K562 (cell line): ENCODE results near the gene SF3B1. TPM values are rescaled to one million over a fixed set of nuclear protein-coding genes. Genes with fewer than 3 reads are reported as not detected.

Experiments
- BRD4 ChIP-seq: fragments of 200-600 bp; sonication (generic); IDR thresholded peaks from 2 replicates; pipeline ENCODE4 v1.6.1; 2017; ENCODE audit warnings: inconsistent platforms
- GTF2F1 ChIP-seq: IDR thresholded peaks from 2 replicates; pipeline ENCODE4 v1.6.1; 2011; ENCODE audit warnings: low read depth, low read length, improper control_type of control experiment
- HOMEZ ChIP-seq: fragments of 250-450 bp; sonication (Bioruptor Pico); IDR thresholded peaks from 2 replicates; pipeline ENCODE4 v1.4.0; 2020; ENCODE audit warnings: mild to moderate bottlenecking, moderate library complexity
- MCM2 ChIP-seq: fragments of 450-650 bp; IDR thresholded peaks from 2 replicates; pipeline ENCODE4 v1.6.1; 2017; ENCODE audit warnings: low read depth, mild to moderate bottlenecking
- MXI1 ChIP-seq: IDR thresholded peaks from 2 replicates; pipeline ENCODE4 v1.6.1; 2011; ENCODE audit warnings: low read depth, mild to moderate bottlenecking, improper control_type of control experiment, low read length
- MYNN ChIP-seq, 2 experiments: sonication (generic); formaldehyde crosslinking in 1 of 2; IDR thresholded peaks; 2 replicates each; pipeline versions ENCODE4 v1.5.0 to v1.6.1; 2016 to 2020; ENCODE audit warnings: antibody characterized with exemption in 1 of 2, missing genetic modification reagents in 1 of 2
- NCOA6 ChIP-seq: fragments of 450-650 bp; IDR thresholded peaks from 2 replicates; pipeline ENCODE4 v1.6.1; 2017; ENCODE audit warnings: mild to moderate bottlenecking
- NFRKB ChIP-seq: fragments of 450-650 bp; IDR thresholded peaks from 2 replicates; pipeline ENCODE4 v1.6.1; 2016; ENCODE audit warnings: low read depth
- SMAD2 ChIP-seq: fragments of 150-350 bp; IDR thresholded peaks from 2 replicates; pipeline ENCODE4 v1.6.1; 2014; ENCODE audit warnings: low read depth, mild to moderate bottlenecking, low read length
- TSHZ1 ChIP-seq: fragments of 250-450 bp; sonication (Bioruptor Pico); IDR thresholded peaks from 2 replicates; pipeline ENCODE4 v1.4.0; 2020; ENCODE audit warnings: mild to moderate bottlenecking, moderate library complexity
- ZNF23 ChIP-seq: fragments of 250-450 bp; sonication (Bioruptor Pico); IDR thresholded peaks from 2 replicates; pipeline ENCODE4 v1.4.0; 2020; ENCODE audit warnings: mild to moderate bottlenecking
- ZNF324 ChIP-seq: fragments of 250-450 bp; sonication (Bioruptor Pico); IDR thresholded peaks from 2 replicates; pipeline ENCODE4 v1.4.0; 2020; ENCODE audit warnings: mild to moderate bottlenecking
- ZNF407 ChIP-seq: fragments of 450-650 bp; IDR thresholded peaks from 2 replicates; pipeline ENCODE4 v1.6.1; 2016; ENCODE audit warnings: low read depth
- polyA plus RNA-seq, 8 experiments: library from polyadenylated mRNA; depleted of rRNA in 4 of 8; stranded (reverse) in 5 of 8; unstranded in 3 of 8; fragments of >200 nt; fragmentation: Nextera tagmentation in 2 of 8; fragmentation: Illumina TruSeq in 1 of 8; extraction: Ambion mirVana in 2 of 8; extraction: Trizol in 1 of 8; gene quantifications; 2 replicates each; pipeline versions ENCODE4 v1.2.1 to v1.2.3, GENCODE V29; 2011 to 2014; ENCODE audit warnings: inconsistent platforms in 1 of 8, missing spikeins in 1 of 8
- total RNA-seq, 7 experiments: library from RNA; depleted of rRNA in 6 of 7; stranded (reverse); fragments of >200 nt in 6 of 7; fragmentation: Illumina TruSeq in 2 of 7; extraction: Trizol in 2 of 7; gene quantifications; 2 replicates each; pipeline versions ENCODE4 v1.2.1 to v1.2.3, GENCODE V29; 2011 to 2021; ENCODE audit warnings: low replicate concordance in 1 of 7

Gene SF3B1
- total and polyA plus RNA-seq, 9 of the 15 experiments (the other 6 are each of a cell fraction or from before 2014, with no cell fraction given), result 96.2 to 377 (median 177) TPM

- no peak for TF ChIP-seq ZNF407
- no peak for TF ChIP-seq MYNN (IDR thresholded peaks at IDR 0.05)
- TF ChIP-seq MYNN (CRISPR knock-in tag; IDR thresholded peaks at IDR 0.05), result no peak
- TF ChIP-seq MXI1, result no peak
- no peak for TF ChIP-seq ZNF324 (CRISPR knock-in tag)
- TF ChIP-seq NFRKB, result peak; percentile 87
- TF ChIP-seq GTF2F1, result no peak
- no peak for TF ChIP-seq MCM2
- no peak for TF ChIP-seq HOMEZ (CRISPR knock-in tag)
- TF ChIP-seq SMAD2, result no peak
- TF ChIP-seq TSHZ1 (CRISPR knock-in tag), result no peak
- peak; percentile 73; the same call in 1 of the 2 replicates for TF ChIP-seq BRD4
- no peak for TF ChIP-seq NCOA6
- TF ChIP-seq ZNF23 (CRISPR knock-in tag), result no peak
These were observed at the start of gene SF3B1 (continued) for GRCh38 chr2:197434541-197435513.
